Stimulated activated CD8-positive, alpha-beta memory T cell treated with anti-CD3 and anti-CD28 coated beads, Interleukin-7, amount 100 ng/mL, for 24 hours (primary cell): ENCODE measurements around the gene ADGRB2.

Source experiments
- DNase-seq: peaks from one replicate; pipeline ENCODE4 v3.0.0-alpha.2; 2020; ENCODE audit warnings: low read depth

The ADGRB2 gene

GRCh38 chr1:31763671-31764311 lies 349 bp downstream of the ADGRB2 start:
- DNase-seq, result no peak

GRCh38 chr1:31762726-31763670 lies 1.1 kb downstream of the ADGRB2 start:
- DNase-seq, result peak; percentile 32

GRCh38 chr1:31762323-31762722 lies 1.8 kb downstream of the ADGRB2 start:
- no peak for DNase-seq

- no peak for DNase-seq
Measured at GRCh38 chr1:31761883-31762282, 2.3 kb downstream of the ADGRB2 start.

GRCh38 chr1:31760471-31761470 lies 3.4 kb downstream of the ADGRB2 start:
- DNase-seq, result peak; percentile 30

GRCh38 chr1:31759298-31760023 lies 4.7 kb downstream of the ADGRB2 start:
- no peak for DNase-seq

GRCh38 chr1:31758823-31759222 lies 5.3 kb downstream of the ADGRB2 start:
- DNase-seq, result no peak

GRCh38 chr1:31757989-31758388 lies 6.2 kb downstream of the ADGRB2 start:
- no peak for DNase-seq

- no peak for DNase-seq
Measured at GRCh38 chr1:31757204-31757679, 6.9 kb downstream of the ADGRB2 start.

- DNase-seq, result no peak
Measured at GRCh38 chr1:31756578-31756977, 7.6 kb downstream of the ADGRB2 start.

GRCh38 chr1:31755850-31756492 lies 8.2 kb downstream of the ADGRB2 start:
- no peak for DNase-seq

GRCh38 chr1:31755197-31755611 lies 8.9 kb downstream of the ADGRB2 start:
- DNase-seq, result no peak

GRCh38 chr1:31754397-31754796 lies 9.7 kb downstream of the ADGRB2 start:
- DNase-seq, result no peak

- no peak for DNase-seq
Measured at GRCh38 chr1:31753707-31754349, 10.3 kb downstream of the ADGRB2 start.

- DNase-seq, result no peak
Measured at GRCh38 chr1:31752952-31753475, 11.1 kb downstream of the ADGRB2 start.

GRCh38 chr1:31752258-31752657 lies 11.9 kb downstream of the ADGRB2 start:
- DNase-seq, result no peak

GRCh38 chr1:31751822-31752241 lies 12.3 kb downstream of the ADGRB2 start:
- no peak for DNase-seq

GRCh38 chr1:31750858-31751510 lies 13.2 kb downstream of the ADGRB2 start:
- DNase-seq, result no peak
